Astrocyte (in vitro differentiated cells and primary cell): Measurements from ENCODE around the gene CARS2. TPM values are rescaled to one million over a fixed set of nuclear protein-coding genes. Genes with fewer than 3 reads are reported as not detected.
A peak's percentile ranks its signal among the peaks of the same experiment; 100 is the strongest.
"Not testable (repeated sequence)": the region's sequence is repeated elsewhere in the genome, so short reads cannot be mapped to it uniquely, and the experiment has no call there.

Experiments
- DNase-seq: peaks from one replicate; pipeline ENCODE4 v3.0.0-alpha.2; 2010; ENCODE audit warnings: low read depth
- FAIRE-seq: peaks from 2 replicates; lab custom pipeline; 2011; peaks lifted over from hg19 to GRCh38; lab: Jason Lieb, UNC
- H2AFZ ChIP-seq: 2 replicates; pipeline ENCODE4 v1.6.0; 2012; ENCODE audit warnings: low read depth, low read length, inconsistent platforms
- H3K27ac ChIP-seq: 2 replicates; pipeline ENCODE4 v1.5.1; 2011; ENCODE audit warnings: low read depth, low read length, inconsistent platforms
- H3K27me3 ChIP-seq: 2 replicates; pipeline ENCODE4 v1.6.0; 2011; ENCODE audit warnings: low read length, inconsistent platforms; ENCODE audit not compliant: insufficient read depth
- H3K36me3 ChIP-seq: 2 replicates; pipeline ENCODE4 v1.5.1; 2011; ENCODE audit warnings: low read length, inconsistent platforms; ENCODE audit not compliant: insufficient read depth
- H3K4me1 ChIP-seq: 2 replicates; pipeline ENCODE4 v1.5.1; 2011; ENCODE audit warnings: low read length, inconsistent platforms; ENCODE audit not compliant: insufficient read depth
- H3K4me2 ChIP-seq: 2 replicates; pipeline ENCODE4 v1.6.0; 2012; ENCODE audit warnings: low read length, inconsistent platforms
- H3K4me3 ChIP-seq: 2 replicates; pipeline ENCODE4 v1.5.1; 2011; ENCODE audit warnings: low read depth, mild to moderate bottlenecking, low read length, inconsistent platforms; ENCODE audit not compliant: insufficient read depth
- H3K79me2 ChIP-seq: 2 replicates; pipeline ENCODE4 v1.6.0; 2012; ENCODE audit warnings: mild to moderate bottlenecking, low read length, inconsistent platforms; ENCODE audit not compliant: insufficient read depth
- H3K9ac ChIP-seq: 2 replicates; pipeline ENCODE4 v1.6.0; 2012; ENCODE audit warnings: mild to moderate bottlenecking, low read length, inconsistent platforms
- H3K9me3 ChIP-seq: 2 replicates; pipeline ENCODE4 v1.5.1; 2012; ENCODE audit warnings: low read depth, mild to moderate bottlenecking, low read length, inconsistent platforms; ENCODE audit not compliant: insufficient read depth
- H4K20me1 ChIP-seq: 2 replicates; pipeline ENCODE4 v1.6.0; 2012; ENCODE audit warnings: low read length, inconsistent platforms; ENCODE audit not compliant: insufficient read depth
- H3K27ac Mint-ChIP-seq: one replicate; pipeline ENCODE4 v1.8.0; 2021; ENCODE audit warnings: mild to moderate bottlenecking, mixed read lengths; ENCODE audit not compliant: unreplicated experiment
- H3K27me3 Mint-ChIP-seq: one replicate; pipeline ENCODE4 v1.8.0; 2021; ENCODE audit warnings: low read depth, mixed read lengths; ENCODE audit not compliant: unreplicated experiment
- H3K36me3 Mint-ChIP-seq: one replicate; pipeline ENCODE4 v1.8.0; 2021; ENCODE audit warnings: low read depth, mixed read lengths; ENCODE audit not compliant: unreplicated experiment
- H3K4me1 Mint-ChIP-seq: one replicate; pipeline ENCODE4 v1.8.0; 2021; ENCODE audit warnings: low read depth, mixed read lengths; ENCODE audit not compliant: unreplicated experiment
- H3K4me3 Mint-ChIP-seq: one replicate; pipeline ENCODE4 v1.8.0; 2021; ENCODE audit warnings: mild to moderate bottlenecking, moderate library complexity, mixed read lengths; ENCODE audit not compliant: unreplicated experiment
- H3K9me3 Mint-ChIP-seq: one replicate; pipeline ENCODE4 v1.8.0; 2021; ENCODE audit warnings: mild to moderate bottlenecking, mixed read lengths; ENCODE audit not compliant: unreplicated experiment
- EZH2 ChIP-seq: IDR thresholded peaks from 2 replicates; pipeline ENCODE4 v1.6.1; 2012; ENCODE audit warnings: mild to moderate bottlenecking, low read length, inconsistent platforms; ENCODE audit not compliant: insufficient read depth
- total RNA-seq: library from RNA; stranded (reverse); gene quantifications from 2 replicates; pipeline ENCODE4 v1.2.1, GENCODE V29; 2021
- TF ChIP-seq, protein P1 (sequence below): IDR thresholded peaks from 2 replicates; pipeline ENCODE4 v1.5.1; 2011; ENCODE audit warnings: low read depth, mild to moderate bottlenecking, inconsistent platforms, low read length, moderate library complexity; ENCODE audit not compliant: insufficient read depth

CARS2 gene
- total RNA-seq, 1 donor from 2014 or later = 51.4 TPM

DNA sequence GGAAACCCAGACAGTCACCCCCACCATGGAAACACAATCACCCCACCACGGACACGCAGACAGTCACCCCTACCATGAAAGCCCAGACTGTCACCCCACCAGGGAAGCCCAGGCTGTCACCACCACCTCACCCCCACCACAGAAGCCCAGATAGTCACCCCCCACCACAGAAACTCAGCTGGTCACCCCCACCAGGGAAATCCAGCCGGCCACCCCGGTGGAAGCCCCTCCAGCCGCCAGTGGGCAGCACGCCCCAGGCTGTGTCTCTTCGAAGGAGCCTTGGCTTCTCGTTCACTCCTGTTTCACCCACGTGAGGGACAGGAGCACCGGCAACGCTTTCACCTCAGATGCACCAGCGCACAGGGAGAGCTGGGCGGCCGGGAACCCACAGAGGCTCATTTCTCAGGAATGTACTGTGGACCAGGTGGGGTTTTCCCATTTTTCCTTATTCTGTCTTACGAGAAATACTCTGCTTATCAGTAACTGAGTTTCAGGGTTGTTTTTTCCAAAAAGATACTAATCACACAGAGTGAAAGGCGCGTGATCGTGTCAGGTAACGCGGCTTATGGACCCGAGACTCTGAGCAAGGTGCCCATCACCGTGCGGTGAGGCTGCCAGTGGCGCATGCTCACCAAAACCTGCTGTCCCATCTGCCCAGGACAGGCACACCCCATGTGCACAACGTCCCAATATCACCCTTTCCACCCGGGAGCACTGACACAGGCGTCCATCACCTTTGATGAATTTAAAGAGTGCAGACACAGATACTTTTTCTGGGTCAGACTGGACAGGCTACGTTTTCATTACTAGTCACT is 28.0 kb downstream of the CARS2 start:
- no peak overlapping the region for H2AFZ ChIP-seq
- peaks cover 3% of the 10 kb centered on the region for H3K79me2 ChIP-seq
- no peak overlapping the region for H3K4me3 ChIP-seq
- H3K36me3 ChIP-seq = peaks cover 5% of the 10 kb centered on the region
- H3K27me3 ChIP-seq = no peaks in the 10 kb centered on the region
- Mint-ChIP-seq H3K36me3 (peaks cover 28% of the 10 kb centered on the region), H3K27me3 (no peaks in the 10 kb centered on the region), H3K4me1 (peaks cover 4% of the 10 kb centered on the region), H3K9me3 (peaks cover 7% of the 10 kb centered on the region), H3K4me3 (no peak overlapping the region), H3K27ac (no peak overlapping the region)
- H3K9me3 ChIP-seq = no peaks in the 10 kb centered on the region
- H3K27ac ChIP-seq = no peak overlapping the region
- FAIRE-seq (no peak), DNase-seq (peak; percentile 66)
- no peaks in the 10 kb centered on the region for H3K4me1 ChIP-seq
- H3K4me2 ChIP-seq = no peak overlapping the region
- H4K20me1 ChIP-seq = peaks cover 5% of the 10 kb centered on the region
- no peak for TF ChIP-seq EZH2
- TF ChIP-seq, protein P1, sequence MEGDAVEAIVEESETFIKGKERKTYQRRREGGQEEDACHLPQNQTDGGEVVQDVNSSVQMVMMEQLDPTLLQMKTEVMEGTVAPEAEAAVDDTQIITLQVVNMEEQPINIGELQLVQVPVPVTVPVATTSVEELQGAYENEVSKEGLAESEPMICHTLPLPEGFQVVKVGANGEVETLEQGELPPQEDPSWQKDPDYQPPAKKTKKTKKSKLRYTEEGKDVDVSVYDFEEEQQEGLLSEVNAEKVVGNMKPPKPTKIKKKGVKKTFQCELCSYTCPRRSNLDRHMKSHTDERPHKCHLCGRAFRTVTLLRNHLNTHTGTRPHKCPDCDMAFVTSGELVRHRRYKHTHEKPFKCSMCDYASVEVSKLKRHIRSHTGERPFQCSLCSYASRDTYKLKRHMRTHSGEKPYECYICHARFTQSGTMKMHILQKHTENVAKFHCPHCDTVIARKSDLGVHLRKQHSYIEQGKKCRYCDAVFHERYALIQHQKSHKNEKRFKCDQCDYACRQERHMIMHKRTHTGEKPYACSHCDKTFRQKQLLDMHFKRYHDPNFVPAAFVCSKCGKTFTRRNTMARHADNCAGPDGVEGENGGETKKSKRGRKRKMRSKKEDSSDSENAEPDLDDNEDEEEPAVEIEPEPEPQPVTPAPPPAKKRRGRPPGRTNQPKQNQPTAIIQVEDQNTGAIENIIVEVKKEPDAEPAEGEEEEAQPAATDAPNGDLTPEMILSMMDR = no peak
- H3K9ac ChIP-seq = no peak overlapping the region

DNA sequence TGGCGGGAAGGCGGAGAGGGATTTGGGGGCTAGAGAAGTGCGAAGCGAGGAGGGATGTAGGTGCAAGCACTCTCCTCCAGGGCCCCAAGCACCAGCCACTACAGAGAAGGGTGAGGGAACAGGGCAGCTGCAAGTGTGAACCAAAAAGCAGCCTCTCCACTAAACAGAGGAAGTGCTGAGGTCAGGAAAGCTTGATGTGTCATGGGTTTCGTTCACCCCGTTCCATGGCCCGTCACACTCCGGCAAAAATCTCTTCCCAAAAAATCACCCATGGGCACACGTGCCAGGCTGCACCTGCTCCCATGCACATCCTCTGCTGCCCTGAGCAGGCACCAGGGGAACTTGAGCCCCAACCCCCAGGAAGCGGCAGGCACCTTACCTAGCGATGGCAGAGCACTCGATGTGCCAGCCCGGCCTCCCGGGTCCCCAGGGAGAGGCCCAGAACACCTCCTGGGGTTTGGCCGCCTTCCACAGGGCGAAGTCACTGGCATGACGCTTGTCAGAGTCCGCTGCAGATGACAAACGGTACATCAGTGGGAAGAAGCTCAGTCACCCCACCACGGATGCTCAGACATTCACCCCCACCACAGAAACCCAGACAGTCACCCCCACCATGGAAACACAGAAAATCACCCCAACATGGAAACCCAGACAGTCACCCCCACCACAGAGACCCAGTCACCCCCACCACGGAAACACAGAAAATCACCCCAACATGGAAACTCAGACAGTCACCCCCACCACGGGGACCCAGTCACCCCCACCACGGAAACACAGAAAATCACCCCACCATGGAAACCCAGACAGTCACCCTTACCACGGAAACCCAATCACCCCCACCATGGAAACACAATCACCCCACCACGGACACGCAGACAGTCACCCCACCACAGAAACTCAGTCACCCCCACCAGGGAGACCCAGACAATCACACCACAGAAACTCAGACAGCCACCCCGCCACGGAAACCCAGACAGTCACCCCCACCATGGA is 29.0 kb downstream of the CARS2 start:
- H3K9me3 Mint-ChIP-seq = peaks cover 7% of the 10 kb centered on the region

GRCh38 chr13:110669814-110670213 is 36.1 kb downstream of the CARS2 start:
- not testable (repeated sequence) for H3K9me3 Mint-ChIP-seq, H3K27me3 ChIP-seq, H3K4me1 Mint-ChIP-seq, H3K27ac Mint-ChIP-seq, H3K9ac ChIP-seq, H3K4me3 ChIP-seq, DNase-seq, H2AFZ ChIP-seq, H4K20me1 ChIP-seq, H3K4me2 ChIP-seq, H3K27ac ChIP-seq, H3K79me2 ChIP-seq, H3K4me1 ChIP-seq, FAIRE-seq, H3K9me3 ChIP-seq, H3K4me3 Mint-ChIP-seq, H3K36me3 ChIP-seq, H3K27me3 Mint-ChIP-seq
- H3K36me3 Mint-ChIP-seq = peaks cover 50% of the 10 kb centered on the region

More for the DNA sequence above, 29.0 kb downstream of the CARS2 start:
- Mint-ChIP-seq H3K4me3 (no peak overlapping the region), H3K27ac (no peak overlapping the region), H3K27me3 (no peaks in the 10 kb centered on the region), H3K36me3 (peaks cover 34% of the 10 kb centered on the region), H3K4me1 (peaks cover 4% of the 10 kb centered on the region)
- Histone ChIP-seq H3K27ac (no peak overlapping the region), H3K4me3 (no peak overlapping the region), H2AFZ (no peak overlapping the region), H3K79me2 (peaks cover 3% of the 10 kb centered on the region), H3K4me1 (no peaks in the 10 kb centered on the region), H3K9me3 (no peaks in the 10 kb centered on the region), H3K27me3 (no peaks in the 10 kb centered on the region), H3K9ac (no peak overlapping the region), H3K4me2 (no peak overlapping the region), H4K20me1 (peaks cover 5% of the 10 kb centered on the region), H3K36me3 (peaks cover 5% of the 10 kb centered on the region)
- FAIRE-seq = no peak
- no peak for DNase-seq
- no peak for TF ChIP-seq EZH2
- TF ChIP-seq, protein P1 = no peak
